Thymus (tissue), 11 donors: Measurements from ENCODE around the gene NOS1. TPM values are rescaled to one million over a fixed set of nuclear protein-coding genes. Genes with fewer than 3 reads are reported as not detected.
"Not testable (repeated sequence)": the region's sequence is repeated elsewhere in the genome, so short reads cannot be mapped to it uniquely, and the experiment has no call there.

Source experiments
- DNase-seq, 9 donors: peaks; one replicate each; pipeline ENCODE4 v3.0.0-alpha.2; 2013; ENCODE audit warnings: low spot score in 9 of 9, low read depth in 6 of 9, missing footprints in 1 of 9
- H3K27ac ChIP-seq, 2 donors: one replicate each; pipeline ENCODE4 v1.5.1; 2013; ENCODE audit warnings: control low read depth in 1 of 2, low read depth in 1 of 2, low read length in 1 of 2, mild to moderate bottlenecking in 1 of 2, moderate library complexity in 1 of 2
- H3K27me3 ChIP-seq, 2 donors: one replicate each; pipeline ENCODE4 v1.5.1; 2013; ENCODE audit warnings: low read length in 1 of 2; ENCODE audit not compliant: control insufficient read depth in 2 of 2, insufficient read depth in 1 of 2
- H3K36me3 ChIP-seq, 2 donors: one replicate each; pipeline ENCODE4 v1.5.1; 2013; ENCODE audit warnings: low read length in 1 of 2, mild to moderate bottlenecking in 1 of 2, moderate library complexity in 1 of 2; ENCODE audit not compliant: control insufficient read depth in 2 of 2, insufficient read depth in 2 of 2
- H3K4me1 ChIP-seq, 2 donors: one replicate each; pipeline ENCODE4 v1.5.1; 2013; ENCODE audit warnings: low read length in 2 of 2; ENCODE audit not compliant: control insufficient read depth in 2 of 2, insufficient read depth in 2 of 2
- H3K4me3 ChIP-seq, 2 donors: one replicate each; pipeline ENCODE4 v1.5.1; 2013; ENCODE audit warnings: low read length in 2 of 2, control low read depth in 1 of 2, mild to moderate bottlenecking in 1 of 2
- H3K9me3 ChIP-seq, 2 donors: one replicate each; pipeline ENCODE4 v1.5.1; 2013; ENCODE audit warnings: low read length in 1 of 2, mild to moderate bottlenecking in 1 of 2; ENCODE audit not compliant: control insufficient read depth in 2 of 2, insufficient read depth in 1 of 2
- WGBS: extraction: QIAGEN DNeasy Blood & Tissue Kit; methylation state at CpG from one replicate; pipeline ENCODE4 v1.1.7; 2013; 5-methylcytosine and 5-hydroxymethylcytosine counted together
- polyA plus RNA-seq: library from polyadenylated mRNA; stranded (reverse); fragments of 200-250 nt; gene quantifications from one replicate; pipeline ENCODE4 v1.2.3, GENCODE V29; 2013
- total RNA-seq: library from RNA; stranded (reverse); fragments of 120-200 nt; gene quantifications from one replicate; pipeline ENCODE4 v1.2.4, GENCODE V29; 2013
- donor health status: healthy.

NOS1 gene
- total and polyA plus RNA-seq, 2 donors = 0.05 to 0.23 TPM

- Histone ChIP-seq H3K27me3 (peaks cover 0 to 8% of the 10 kb centered on the region in 2 donors), H3K27ac (no peak overlapping the region), H3K4me1 (no peaks in the 10 kb centered on the region), H3K36me3 (no peaks in the 10 kb centered on the region), H3K9me3 (peaks cover 0 to 2% of the 10 kb centered on the region in 2 donors), H3K4me3 (no peak overlapping the region)
- WGBS = 73% methylated on average over 2 of the region's 2 CpGs
- no peak for DNase-seq
Observed at GRCh38 chr12:117207675-117208074, 153.8 kb downstream of the NOS1 start.

- no peaks in the 10 kb centered on the region for H3K4me1 ChIP-seq
- no peak for DNase-seq
- WGBS = 79% methylated on average over 9 of the region's 9 CpGs
- H3K9me3 ChIP-seq = no peaks in the 10 kb centered on the region
- no peak overlapping the region for H3K4me3 ChIP-seq
- peaks cover 0 to 10% of the 10 kb centered on the region in 2 donors for H3K27me3 ChIP-seq
- no peak overlapping the region for H3K27ac ChIP-seq
- no peaks in the 10 kb centered on the region for H3K36me3 ChIP-seq
Observed at GRCh38 chr12:117202556-117202955, 158.9 kb downstream of the NOS1 start.

GRCh38 chr12:117202033-117202432, 159.4 kb downstream of the NOS1 start:
- Histone ChIP-seq H3K4me1 (no peaks in the 10 kb centered on the region), H3K27me3 (peaks cover 0 to 7% of the 10 kb centered on the region in 2 donors), H3K9me3 (no peaks in the 10 kb centered on the region), H3K36me3 (no peaks in the 10 kb centered on the region), H3K4me3 (no peak overlapping the region), H3K27ac (no peak overlapping the region)
- WGBS = 96% methylated on average over 9 of the region's 9 CpGs
- no peak for DNase-seq

GRCh38 chr12:117199956-117200744, 161.3 kb downstream of the NOS1 start:
- not testable (repeated sequence) for H3K36me3 ChIP-seq, H3K4me1 ChIP-seq, DNase-seq, H3K27me3 ChIP-seq, H3K9me3 ChIP-seq, H3K4me3 ChIP-seq, H3K27ac ChIP-seq
- 95% methylated on average over 8 of the region's 8 CpGs for WGBS

- not testable (repeated sequence) for DNase-seq, H3K9me3 ChIP-seq, H3K4me1 ChIP-seq, H3K36me3 ChIP-seq, H3K27ac ChIP-seq, H3K27me3 ChIP-seq, H3K4me3 ChIP-seq
- WGBS = 97% methylated on average over 6 of the region's 6 CpGs
Observed at GRCh38 chr12:117196334-117196733, 165.1 kb downstream of the NOS1 start.

- not testable (repeated sequence) for H3K27ac ChIP-seq, DNase-seq, H3K4me3 ChIP-seq, H3K4me1 ChIP-seq, H3K9me3 ChIP-seq, H3K36me3 ChIP-seq
- WGBS = 82% methylated on average over 9 of the region's 9 CpGs
- peaks cover 3 to 13% of the 10 kb centered on the region in 2 donors for H3K27me3 ChIP-seq
Observed at GRCh38 chr12:117195027-117195426, 166.4 kb downstream of the NOS1 start.

- Histone ChIP-seq H3K4me3 (no peak overlapping the region), H3K9me3 (peaks cover 0 to 5% of the 10 kb centered on the region in 2 donors), H3K27me3 (peaks cover 3 to 13% of the 10 kb centered on the region in 2 donors), H3K4me1 (peaks cover 7 to 13% of the 10 kb centered on the region in 2 donors), H3K36me3 (no peaks in the 10 kb centered on the region), H3K27ac (no peak overlapping the region)
- DNase-seq = no peak
- WGBS = 97% methylated on average over 3 of the region's 3 CpGs
Observed at GRCh38 chr12:117193903-117194302, 167.5 kb downstream of the NOS1 start.

GRCh38 chr12:117192581-117192980, 168.8 kb downstream of the NOS1 start:
- H3K27me3 ChIP-seq = peaks cover 3 to 13% of the 10 kb centered on the region in 2 donors
- H3K36me3 ChIP-seq, H3K27ac ChIP-seq, H3K4me3 ChIP-seq, DNase-seq, H3K9me3 ChIP-seq: not testable (repeated sequence)
- WGBS = 92% methylated on average over 9 of the region's 9 CpGs
- peaks cover 7 to 15% of the 10 kb centered on the region in 2 donors for H3K4me1 ChIP-seq

GRCh38 chr12:117192057-117192456, 169.4 kb downstream of the NOS1 start:
- H3K27ac ChIP-seq = no peak overlapping the region
- no peak for DNase-seq
- 93% methylated on average over 2 of the region's 2 CpGs for WGBS
- peaks cover 3 to 13% of the 10 kb centered on the region in 2 donors for H3K27me3 ChIP-seq
- peaks cover 0 to 5% of the 10 kb centered on the region in 2 donors for H3K9me3 ChIP-seq
- H3K4me3 ChIP-seq = no peak overlapping the region
- H3K36me3 ChIP-seq = no peaks in the 10 kb centered on the region
- peaks cover 7 to 15% of the 10 kb centered on the region in 2 donors for H3K4me1 ChIP-seq
